Esophagus squamous epithelium (tissue), 4 donors: ENCODE data around the gene APOBEC3A.

Experiments used
- CTCF ChIP-seq, 6 experiments: fragments of 450-650 bp in 4 of 6; fragments of 200-600 bp in 2 of 6; sonication (generic) in 2 of 6; IDR thresholded peaks; one replicate each; pipeline ENCODE4 v1.5.1; 2016 to 2019; ENCODE audit warnings: antibody characterized with exemption in 6 of 6, mild to moderate bottlenecking in 4 of 6, moderate library complexity in 4 of 6
- POLR2A ChIP-seq, 4 donors: fragments of 450-650 bp; IDR thresholded peaks; one replicate each; pipeline ENCODE4 v1.6.1; 2017; ENCODE audit warnings: antibody characterized with exemption in 4 of 4, mild to moderate bottlenecking in 4 of 4, moderate library complexity in 3 of 4

- TF ChIP-seq CTCF (IDR thresholded peaks at IDR 0.05) (no peak), POLR2A (IDR thresholded peaks at IDR 0.05) (no peak)
These were observed 6.9 kb downstream of the APOBEC3A start for GRCh38 chr22:38964306-38964705.
